HG02943 (cell line): ENCODE results near the gene SIX6.
"Not testable (repeated sequence)": the region's sequence is repeated elsewhere in the genome, so short reads cannot be mapped to it uniquely, and the experiment has no call there.

Experiments used
- ATAC-seq: cut with Tn5 transposase; IDR thresholded peaks from one replicate; pipeline ENCODE4 v1.9.1; 2021; ENCODE audit warnings: mild to moderate bottlenecking, low read depth, moderate library complexity; ENCODE audit not compliant: unreplicated experiment

The SIX6 gene

DNA sequence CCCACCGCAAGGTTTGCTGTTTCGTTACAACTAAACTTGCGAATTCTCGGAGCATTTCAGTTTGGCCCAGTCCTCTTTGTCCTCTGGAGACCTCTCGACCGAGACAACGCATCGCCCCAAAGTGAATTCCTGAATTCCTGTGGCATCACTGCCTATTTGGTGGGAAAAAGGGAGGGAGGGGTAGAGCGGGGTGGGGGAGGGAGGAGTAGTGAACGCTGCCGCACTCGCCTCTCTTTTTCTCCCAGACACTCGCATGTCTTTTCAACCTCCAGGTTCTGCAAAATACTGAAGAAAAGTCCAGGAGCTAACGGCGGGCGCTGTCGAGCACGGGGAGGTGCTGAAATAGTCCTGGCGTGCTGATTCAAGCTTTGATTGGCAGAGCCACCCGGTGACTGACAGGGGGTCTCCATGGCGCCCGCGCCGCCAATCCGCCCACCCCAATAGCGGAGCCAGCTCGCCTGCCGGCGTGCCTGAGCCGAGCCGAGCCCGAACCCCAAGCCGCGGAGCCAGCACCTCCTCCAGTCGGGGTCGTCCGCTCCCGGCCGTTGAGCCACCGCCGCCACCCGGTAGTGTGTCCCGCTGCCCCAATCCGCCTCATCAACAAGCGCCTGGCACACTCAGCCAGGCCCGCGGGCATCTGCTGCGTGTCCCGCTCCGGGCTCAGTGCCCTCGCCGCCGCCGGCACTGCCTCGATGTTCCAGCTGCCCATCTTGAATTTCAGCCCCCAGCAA is at the start of gene SIX6:
Gene SIX6, plus strand, starts transcription at position 440 of the 731 bp plus-strand sequence. Its CDS starts 253 bp downstream, at position 693.
- no peak for ATAC-seq

DNA sequence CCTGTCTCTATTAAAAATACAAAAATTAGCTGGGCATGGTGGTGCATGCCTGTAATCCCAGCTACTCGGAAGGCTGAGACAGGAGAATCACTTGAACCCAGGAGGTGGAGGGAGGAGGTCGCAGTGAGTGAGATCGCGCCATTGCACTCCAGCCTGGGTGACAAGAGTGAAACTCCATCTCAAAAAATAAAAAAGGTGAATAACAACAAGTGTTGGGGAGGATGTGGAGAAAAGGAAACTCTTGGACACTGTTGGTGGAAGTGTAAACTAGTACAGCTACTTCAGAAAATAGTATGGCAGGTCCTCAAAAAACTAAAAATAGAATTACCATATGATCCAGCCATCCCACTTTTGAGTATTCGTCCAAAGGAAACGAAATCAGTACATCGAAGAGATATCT is 28.7 kb upstream of the SIX6 start:
- not testable (repeated sequence) for ATAC-seq

DNA sequence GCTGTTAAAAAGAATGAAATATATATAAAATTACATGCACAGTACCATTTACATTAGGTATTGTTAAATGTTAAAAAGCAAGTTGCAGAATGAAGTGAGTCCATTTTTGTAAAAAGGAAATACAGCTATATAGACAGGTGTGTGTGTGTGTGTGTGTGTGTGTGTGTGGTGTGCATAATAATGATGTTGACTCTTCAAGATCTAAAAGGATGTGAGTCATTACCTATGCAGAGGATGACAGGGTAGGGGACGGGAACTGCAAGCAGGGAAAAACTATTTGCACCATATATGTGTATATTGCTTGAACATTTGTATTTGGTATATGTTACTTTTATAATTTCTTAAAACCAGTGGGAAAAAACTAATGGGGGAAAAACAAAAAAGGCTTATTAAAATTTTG is 26.2 kb upstream of the SIX6 start:
- no peak for ATAC-seq

- no peak for ATAC-seq
Measured at GRCh38 chr14:60485057-60485597, 23.8 kb upstream of the SIX6 start.

DNA sequence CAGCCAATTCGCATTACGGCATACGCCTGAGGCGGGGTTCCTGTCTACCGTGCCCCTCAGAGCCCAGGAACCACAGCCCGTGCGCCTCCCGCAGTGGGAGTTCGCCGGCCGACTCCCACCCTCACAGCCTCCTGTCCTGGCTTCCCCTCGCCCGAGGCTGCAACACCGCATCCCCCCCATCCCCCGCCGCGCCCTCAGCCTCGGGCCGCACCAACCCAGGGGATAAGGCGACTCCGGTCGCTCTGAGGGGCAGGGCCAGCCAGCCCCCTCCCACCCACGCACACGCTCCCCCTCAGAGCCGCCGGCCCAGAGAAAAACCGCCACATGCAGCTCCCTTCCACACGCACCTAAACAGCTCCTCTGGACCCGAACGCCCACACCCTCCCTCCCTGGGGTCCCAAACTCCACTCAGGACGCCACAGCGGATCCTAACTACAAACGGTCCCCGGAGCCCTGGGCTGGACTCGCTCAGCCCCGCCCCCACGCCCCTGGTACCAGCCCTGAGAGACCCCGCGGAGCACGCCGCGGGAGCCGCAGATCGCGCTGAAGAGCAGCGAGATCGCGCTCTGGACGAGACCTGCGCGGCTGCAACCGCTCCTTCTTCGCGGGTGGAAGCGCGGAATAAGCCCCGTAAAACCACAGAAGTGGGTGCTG is 23.2 kb upstream of the SIX6 start, which contains the start of gene C14orf39:
Gene C14orf39, minus strand, starts transcription at position 466 of the 654 bp plus-strand sequence. CDS start 985 bp downstream, outside the sequence.
- ATAC-seq = no peak

DNA sequence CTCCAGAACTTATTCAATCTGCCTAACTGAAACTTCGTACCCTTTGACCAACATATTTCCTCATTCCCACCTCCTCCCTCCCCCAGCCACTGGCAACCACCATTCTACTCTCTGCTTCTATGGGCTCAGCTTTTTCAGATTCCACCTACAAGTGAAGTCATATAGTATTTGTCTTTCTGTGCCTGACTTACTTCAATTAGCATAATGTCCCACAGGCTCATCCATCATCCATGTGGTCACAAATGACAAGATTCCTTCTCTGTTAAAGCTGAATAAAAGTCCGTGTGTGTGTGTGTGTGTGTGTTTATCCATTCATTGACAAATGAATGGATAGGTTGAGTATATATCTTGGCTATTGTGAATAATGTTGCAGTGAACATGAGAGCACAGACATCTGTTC is 21.7 kb upstream of the SIX6 start:
- ATAC-seq = no peak

- ATAC-seq = no peak
Measured at GRCh38 chr14:60488175-60488574, 20.8 kb upstream of the SIX6 start.

DNA sequence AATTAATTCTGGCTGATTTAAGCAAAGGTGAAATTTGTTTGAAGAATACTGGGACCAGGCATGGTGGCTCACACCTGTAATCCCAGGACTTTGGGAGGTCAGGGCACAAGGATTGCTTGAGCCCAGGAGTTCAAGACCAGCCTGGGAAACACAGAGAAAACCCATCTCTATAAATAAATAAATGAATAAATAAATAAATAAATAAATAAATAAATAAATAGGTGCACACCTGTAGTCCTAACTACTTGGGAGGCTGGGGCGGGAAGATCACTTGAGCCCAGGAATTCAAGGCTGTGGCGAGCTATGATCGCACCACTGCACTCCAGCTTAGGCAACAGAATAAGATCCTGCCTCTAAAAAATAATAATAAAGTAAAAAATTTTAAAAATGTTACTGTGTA is 18.7 kb upstream of the SIX6 start:
- ATAC-seq = no peak

- ATAC-seq = no peak
Measured at GRCh38 chr14:60495946-60496345, 13.0 kb upstream of the SIX6 start.

DNA sequence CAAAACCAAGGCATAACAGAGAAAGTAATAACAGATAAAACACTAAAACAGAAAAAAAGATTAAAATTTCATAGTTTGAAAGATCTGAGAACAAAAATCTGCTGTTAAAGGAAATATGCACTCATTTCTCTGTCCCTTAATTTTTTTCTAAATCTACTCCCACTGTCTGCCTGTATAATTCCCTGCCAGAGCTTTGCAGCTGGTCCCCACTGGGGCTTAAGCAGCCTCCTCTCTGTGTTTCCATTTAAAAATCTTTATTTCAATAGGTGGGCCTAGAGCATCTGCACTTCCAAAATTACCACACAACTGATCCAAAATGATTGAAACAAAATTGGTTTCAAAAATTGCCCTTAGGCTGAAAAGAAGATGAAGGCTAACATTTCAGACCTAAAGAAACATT is 6.4 kb upstream of the SIX6 start:
- no peak for ATAC-seq

GRCh38 chr14:60505448-60505847 is 3.5 kb upstream of the SIX6 start:
- no peak for ATAC-seq

- ATAC-seq = no peak
Measured at GRCh38 chr14:60506010-60506409, 2.9 kb upstream of the SIX6 start.

GRCh38 chr14:60506462-60506984 is 2.4 kb upstream of the SIX6 start:
- ATAC-seq = no peak

DNA sequence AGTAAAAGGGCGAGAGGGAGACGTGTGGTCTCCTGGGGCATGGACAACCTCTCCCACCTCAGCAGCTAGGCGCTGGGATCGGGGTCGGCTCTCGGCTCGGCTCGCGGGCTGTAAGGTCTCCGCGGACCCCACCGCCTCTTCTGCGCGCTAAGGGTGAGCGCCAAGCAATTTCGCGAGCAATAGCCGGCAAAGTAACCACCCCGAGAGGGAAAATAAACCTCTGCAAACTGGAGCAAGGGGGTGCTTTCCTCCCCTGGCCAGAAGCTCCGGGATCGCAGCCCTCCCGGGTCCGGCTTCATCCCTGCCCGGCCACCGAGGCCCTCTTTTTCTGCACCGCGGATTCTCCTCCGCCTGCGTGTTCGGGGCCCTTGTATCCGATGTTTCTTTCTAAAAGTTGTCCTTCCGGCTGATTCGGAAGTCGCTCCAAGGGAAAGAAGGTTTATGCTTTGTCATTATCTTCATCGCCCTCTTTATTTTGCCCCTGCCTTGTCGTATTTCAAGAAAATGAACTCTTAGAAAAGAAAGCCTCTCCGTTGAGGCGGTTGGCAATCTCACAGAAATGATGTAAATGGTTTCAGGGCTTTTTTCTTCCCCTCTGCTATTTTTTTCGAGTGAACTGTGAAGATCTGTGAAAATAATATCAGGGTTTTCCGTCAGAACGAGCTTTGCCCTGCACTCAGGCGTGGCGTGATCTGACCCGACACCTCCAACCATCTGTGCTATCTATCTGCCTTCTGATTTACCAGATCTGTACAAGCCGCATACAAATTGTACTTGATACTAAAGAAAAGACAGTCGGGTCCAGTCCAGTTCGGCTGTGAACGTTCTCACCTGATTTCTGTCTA is 1.7 kb upstream of the SIX6 start:
- no peak for ATAC-seq

GRCh38 chr14:60508363-60508706 is 611 bp upstream of the SIX6 start:
- ATAC-seq = no peak

- ATAC-seq = no peak
Measured at GRCh38 chr14:60509438-60510253, 700 bp downstream of the SIX6 start.

DNA sequence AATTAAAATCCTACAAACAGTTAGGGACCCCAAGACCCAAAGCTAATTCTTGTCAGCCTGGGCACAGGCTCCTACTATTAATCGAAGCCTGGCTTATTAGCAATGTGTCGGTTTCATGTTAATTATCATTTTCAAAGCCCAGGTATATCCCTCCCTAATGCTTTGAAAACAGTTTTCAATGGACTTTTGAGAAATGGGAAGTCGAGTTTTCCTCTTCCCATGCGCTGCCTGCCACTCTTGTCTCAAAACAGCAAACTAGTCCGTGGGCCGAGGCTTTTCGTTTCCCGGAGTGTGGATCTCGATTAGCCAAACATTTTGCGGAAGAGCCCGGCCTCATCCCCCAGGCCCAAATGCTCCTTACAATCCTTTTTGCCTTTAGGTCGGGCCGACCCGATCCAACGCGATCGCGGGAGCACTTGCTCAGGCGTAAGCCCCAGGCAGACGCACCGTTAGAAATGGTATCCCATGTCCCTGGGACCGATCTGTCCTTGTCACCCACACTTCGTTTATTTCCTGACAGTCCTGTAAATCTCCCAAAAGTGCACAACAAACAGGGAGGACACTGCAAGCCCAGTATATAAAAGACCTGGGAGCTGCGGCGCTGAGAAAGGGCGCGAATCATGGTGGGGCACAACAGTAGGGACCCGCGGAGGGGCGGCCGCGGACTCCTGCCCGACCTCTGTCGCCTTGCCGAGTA is 1.5 kb downstream of the SIX6 start:
- no peak for ATAC-seq

DNA sequence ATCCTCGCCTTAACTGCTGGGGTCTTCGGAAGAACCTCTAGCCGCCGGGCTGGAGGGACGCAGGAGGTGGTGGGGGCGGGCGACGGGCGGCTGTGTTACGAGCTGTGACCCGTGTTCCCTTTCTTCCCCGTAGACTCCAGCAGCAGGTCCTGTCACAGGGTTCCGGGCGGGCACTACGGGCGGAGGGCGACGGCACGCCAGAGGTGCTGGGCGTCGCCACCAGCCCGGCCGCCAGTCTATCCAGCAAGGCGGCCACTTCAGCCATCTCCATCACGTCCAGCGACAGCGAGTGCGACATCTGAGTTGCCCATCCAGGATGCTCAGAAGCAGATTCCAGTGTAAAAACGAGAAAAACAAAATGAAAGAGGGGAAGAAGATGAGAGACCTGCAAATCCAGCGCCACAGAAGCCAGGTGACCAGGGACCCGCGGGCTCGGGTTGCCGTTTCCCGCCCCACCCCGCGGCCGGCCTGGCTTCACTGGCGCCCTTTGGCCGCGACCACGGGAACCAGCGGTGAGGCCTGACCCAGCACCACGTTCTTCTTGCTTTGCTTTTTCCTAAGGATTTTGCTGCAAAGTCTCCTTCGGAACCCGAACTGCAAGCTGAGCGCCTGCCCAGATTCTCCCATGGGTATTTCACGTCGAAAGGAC is 2.1 kb downstream of the SIX6 start:
- ATAC-seq = no peak

GRCh38 chr14:60512126-60512525 is 3.2 kb downstream of the SIX6 start:
- no peak for ATAC-seq
